ENCODE data around the gene SSTR4.
A peak's percentile ranks its signal among the peaks of the same experiment; 100 is the strongest.
"Not testable (repeated sequence)": the region's sequence is repeated elsewhere in the genome, so short reads cannot be mapped to it uniquely, and the experiment has no call there.

The SSTR4 gene

DNA sequence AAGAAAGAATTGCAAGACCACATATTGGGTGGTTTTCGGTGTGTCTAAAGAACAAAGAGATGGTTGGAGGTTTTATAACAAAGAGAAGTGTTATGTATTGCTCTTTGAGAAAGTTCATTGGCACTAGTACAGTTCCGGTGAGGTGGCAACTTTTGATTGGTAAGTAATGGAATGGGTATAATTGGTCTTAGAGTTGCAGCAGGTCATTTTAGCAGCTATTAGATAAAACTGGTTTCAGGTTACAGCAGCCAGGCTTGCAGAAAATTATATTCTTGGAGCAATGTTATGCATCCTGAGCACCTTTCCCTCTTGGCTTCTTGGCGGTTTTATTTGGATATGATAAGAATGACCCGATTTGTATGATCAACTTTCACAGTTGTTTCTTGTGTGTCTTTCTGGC, 12.3 kb upstream of the SSTR4 start:
- Histone ChIP-seq H3K36me3 (ENCODE audit: insufficient read depth, low read length) (no peaks in the 10 kb centered on the region), H3K9me3 (ENCODE audit: insufficient read depth, low read depth, low read length) (no peaks in the 10 kb centered on the region), H3K27me3 (ENCODE audit: insufficient read depth, low read length, poor library complexity, severe bottlenecking) (no peaks in the 10 kb centered on the region), H3K9me2 (replicated peaks; ENCODE audit: low read depth, low read length) (no peaks in the 10 kb centered on the region), H2AFZ (ENCODE audit: low read length) (no peak overlapping the region), H3K4me3 (ENCODE audit: low read length, poor library complexity, severe bottlenecking) (no peak overlapping the region), H3F3A (ENCODE audit: low read depth) (no peaks in the 10 kb centered on the region), H3K4me2 (ENCODE audit: low read depth, low read length, poor library complexity, severe bottlenecking) (no peak overlapping the region), H3K79me2 (ENCODE audit: insufficient read depth, low read length) (no peaks in the 10 kb centered on the region), H3K9ac (ENCODE audit: low read depth, low read length, poor library complexity, severe bottlenecking) (no peak overlapping the region), H4K20me1 (ENCODE audit: insufficient read depth, low read length, poor library complexity, severe bottlenecking) (no peaks in the 10 kb centered on the region), H3K4me1 (ENCODE audit: insufficient read depth, low read length, poor library complexity, severe bottlenecking) (no peaks in the 10 kb centered on the region)
- no peak for TF ChIP-seq EZH2phosphoT487 (IDR thresholded peaks at IDR 0.05; ENCODE audit: borderline replicate concordance)
- TF ChIP-seq, protein P1, sequence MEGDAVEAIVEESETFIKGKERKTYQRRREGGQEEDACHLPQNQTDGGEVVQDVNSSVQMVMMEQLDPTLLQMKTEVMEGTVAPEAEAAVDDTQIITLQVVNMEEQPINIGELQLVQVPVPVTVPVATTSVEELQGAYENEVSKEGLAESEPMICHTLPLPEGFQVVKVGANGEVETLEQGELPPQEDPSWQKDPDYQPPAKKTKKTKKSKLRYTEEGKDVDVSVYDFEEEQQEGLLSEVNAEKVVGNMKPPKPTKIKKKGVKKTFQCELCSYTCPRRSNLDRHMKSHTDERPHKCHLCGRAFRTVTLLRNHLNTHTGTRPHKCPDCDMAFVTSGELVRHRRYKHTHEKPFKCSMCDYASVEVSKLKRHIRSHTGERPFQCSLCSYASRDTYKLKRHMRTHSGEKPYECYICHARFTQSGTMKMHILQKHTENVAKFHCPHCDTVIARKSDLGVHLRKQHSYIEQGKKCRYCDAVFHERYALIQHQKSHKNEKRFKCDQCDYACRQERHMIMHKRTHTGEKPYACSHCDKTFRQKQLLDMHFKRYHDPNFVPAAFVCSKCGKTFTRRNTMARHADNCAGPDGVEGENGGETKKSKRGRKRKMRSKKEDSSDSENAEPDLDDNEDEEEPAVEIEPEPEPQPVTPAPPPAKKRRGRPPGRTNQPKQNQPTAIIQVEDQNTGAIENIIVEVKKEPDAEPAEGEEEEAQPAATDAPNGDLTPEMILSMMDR (conservative IDR thresholded peaks at IDR 0.05; ENCODE audit: low read length), result no peak

DNA sequence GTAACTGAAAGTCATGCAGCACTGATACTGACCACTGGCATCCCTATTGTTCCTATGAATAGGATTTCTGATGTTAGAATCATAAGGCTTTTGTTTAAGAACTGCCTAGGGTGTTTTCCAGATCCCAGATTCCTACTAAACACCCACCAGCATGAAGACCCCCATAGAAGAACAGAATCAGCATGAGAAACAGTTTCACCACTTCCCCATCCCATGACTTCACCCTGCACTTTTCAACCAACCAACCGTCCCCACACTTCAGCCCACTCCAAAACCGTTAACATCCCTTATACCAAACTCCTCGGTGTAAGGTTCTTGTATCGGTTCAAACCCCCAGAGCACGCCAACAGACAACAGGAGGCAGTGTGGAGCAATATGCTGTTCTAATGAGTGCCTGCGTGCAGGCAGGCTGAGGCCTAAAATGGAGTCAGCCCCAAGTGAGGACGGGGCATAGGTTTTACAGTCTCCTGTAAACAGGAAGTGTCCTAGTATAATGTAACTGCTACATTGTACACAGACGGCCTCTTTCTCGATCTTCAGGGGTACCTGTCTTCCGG, 11.4 kb upstream of the SSTR4 start:
- Histone ChIP-seq H3K36me3 (ENCODE audit: insufficient read depth, low read length) (no peaks in the 10 kb centered on the region), H3F3A (ENCODE audit: low read depth) (no peaks in the 10 kb centered on the region), H3K4me1 (ENCODE audit: insufficient read depth, low read length, poor library complexity, severe bottlenecking) (no peaks in the 10 kb centered on the region), H3K79me2 (ENCODE audit: insufficient read depth, low read length) (no peaks in the 10 kb centered on the region), H3K9ac (ENCODE audit: low read depth, low read length, poor library complexity, severe bottlenecking) (no peak overlapping the region), H3K4me3 (ENCODE audit: low read length, poor library complexity, severe bottlenecking) (no peak overlapping the region), H3K27me3 (ENCODE audit: insufficient read depth, low read length, poor library complexity, severe bottlenecking) (no peaks in the 10 kb centered on the region), H3K4me2 (ENCODE audit: low read depth, low read length, poor library complexity, severe bottlenecking) (no peak overlapping the region), H4K20me1 (ENCODE audit: insufficient read depth, low read length, poor library complexity, severe bottlenecking) (no peaks in the 10 kb centered on the region), H3K9me2 (replicated peaks; ENCODE audit: low read depth, low read length) (no peaks in the 10 kb centered on the region), H3K9me3 (ENCODE audit: insufficient read depth, low read depth, low read length) (no peaks in the 10 kb centered on the region), H2AFZ (ENCODE audit: low read length) (peak overlapping the region; percentile 6; the same call in 1 of the 2 replicates)
- no peak for TF ChIP-seq EZH2phosphoT487 (IDR thresholded peaks at IDR 0.05; ENCODE audit: borderline replicate concordance)
- TF ChIP-seq, protein P1 (conservative IDR thresholded peaks at IDR 0.05; ENCODE audit: low read length), result peak; percentile 38; the same call in 1 of the 2 replicates

GRCh38 chr20:23024701-23025100, 10.4 kb upstream of the SSTR4 start:
- peak overlapping the region; percentile 6; the same call in 1 of the 2 replicates for H2AFZ ChIP-seq (ENCODE audit: low read length)

DNA sequence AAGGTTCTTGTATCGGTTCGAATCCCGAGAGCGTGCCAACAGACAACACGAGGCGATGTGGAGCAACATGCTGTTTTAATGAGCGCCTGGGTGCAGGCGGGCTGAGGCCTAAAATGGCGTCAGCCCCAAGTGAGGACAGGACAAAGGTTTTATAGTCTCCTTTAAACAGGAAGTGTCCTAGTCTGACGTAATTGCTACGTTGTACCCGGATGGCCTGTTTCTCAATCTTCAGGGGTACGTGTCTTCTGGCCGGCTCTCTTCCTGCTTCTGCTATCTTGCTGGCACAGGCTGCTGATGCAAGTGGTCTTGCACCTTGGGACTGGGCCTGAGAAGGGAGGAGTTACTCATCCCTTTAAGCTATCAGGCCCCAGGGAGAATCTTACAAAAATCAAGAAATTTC, 9.6 kb upstream of the SSTR4 start:
- H3K27me3 ChIP-seq (ENCODE audit: insufficient read depth, low read length, poor library complexity, severe bottlenecking); H3K9me3 ChIP-seq (ENCODE audit: insufficient read depth, low read depth, low read length); H3K4me2 ChIP-seq (ENCODE audit: low read depth, low read length, poor library complexity, severe bottlenecking); H4K20me1 ChIP-seq (ENCODE audit: insufficient read depth, low read length, poor library complexity, severe bottlenecking); H3K9ac ChIP-seq (ENCODE audit: low read depth, low read length, poor library complexity, severe bottlenecking); H3K4me3 ChIP-seq (ENCODE audit: low read length, poor library complexity, severe bottlenecking); H3K79me2 ChIP-seq (ENCODE audit: insufficient read depth, low read length); H2AFZ ChIP-seq (ENCODE audit: low read length); H3K36me3 ChIP-seq (ENCODE audit: insufficient read depth, low read length); H3K4me1 ChIP-seq (ENCODE audit: insufficient read depth, low read length, poor library complexity, severe bottlenecking); H3F3A ChIP-seq (ENCODE audit: low read depth); H3K9me2 ChIP-seq (replicated peaks; ENCODE audit: low read depth, low read length): not testable (repeated sequence)

More at GRCh38 chr20:23024701-23025100, 10.4 kb upstream of the SSTR4 start:
- Histone ChIP-seq H3K4me2 (ENCODE audit: low read depth, low read length, poor library complexity, severe bottlenecking) (no peak overlapping the region), H3K4me1 (ENCODE audit: insufficient read depth, low read length, poor library complexity, severe bottlenecking) (no peaks in the 10 kb centered on the region), H3F3A (ENCODE audit: low read depth) (no peaks in the 10 kb centered on the region), H3K9ac (ENCODE audit: low read depth, low read length, poor library complexity, severe bottlenecking) (no peak overlapping the region), H4K20me1 (ENCODE audit: insufficient read depth, low read length, poor library complexity, severe bottlenecking) (no peaks in the 10 kb centered on the region), H3K79me2 (ENCODE audit: insufficient read depth, low read length) (no peaks in the 10 kb centered on the region), H3K9me2 (replicated peaks; ENCODE audit: low read depth, low read length) (no peaks in the 10 kb centered on the region), H3K36me3 (ENCODE audit: insufficient read depth, low read length) (no peaks in the 10 kb centered on the region), H3K4me3 (ENCODE audit: low read length, poor library complexity, severe bottlenecking) (no peak overlapping the region), H3K27me3 (ENCODE audit: insufficient read depth, low read length, poor library complexity, severe bottlenecking) (no peaks in the 10 kb centered on the region), H3K9me3 (ENCODE audit: insufficient read depth, low read depth, low read length) (no peaks in the 10 kb centered on the region)
- TF ChIP-seq EZH2phosphoT487 (IDR thresholded peaks at IDR 0.05; ENCODE audit: borderline replicate concordance), result no peak
- TF ChIP-seq, protein P1 (conservative IDR thresholded peaks at IDR 0.05; ENCODE audit: low read length), result no peak
